Neural progenitor cell (in vitro differentiated cells): Measurements from ENCODE around the gene ADGRV1. TPM values are rescaled to one million over a fixed set of nuclear protein-coding genes. Genes with fewer than 3 reads are reported as not detected.
A peak's percentile ranks its signal among the peaks of the same experiment; 100 is the strongest.

Source experiments
- DNase-seq: peaks from one replicate; pipeline ENCODE4 v3.0.0-alpha.2; 2016; ENCODE audit warnings: low spot score
- H2AFZ ChIP-seq: fragments of 200-600 bp; sonication (generic); replicated peaks from 2 replicates; pipeline ENCODE4 v1.6.1; 2016; ENCODE audit warnings: antibody characterized with exemption
- H3F3A ChIP-seq: fragments of 200-600 bp; sonication (generic); 2 replicates; pipeline ENCODE4 v1.6.1; 2016; ENCODE audit warnings: antibody characterized with exemption, low read depth
- H3K27ac ChIP-seq: fragments of 200-600 bp; sonication (generic); 2 replicates; pipeline ENCODE4 v1.5.1; 2016; ENCODE audit warnings: mild to moderate bottlenecking
- H3K27me3 ChIP-seq: fragments of 200-600 bp; sonication (generic); 2 replicates; pipeline ENCODE4 v1.6.1; 2016; ENCODE audit warnings: mild to moderate bottlenecking, moderate library complexity
- H3K36me3 ChIP-seq: fragments of 200-600 bp; sonication (generic); 2 replicates; pipeline ENCODE4 v1.5.1; 2016
- H3K4me1 ChIP-seq: fragments of 200-600 bp; sonication (generic); 2 replicates; pipeline ENCODE4 v1.6.1; 2016; ENCODE audit warnings: mixed run types
- H3K4me2 ChIP-seq: fragments of 200-600 bp; sonication (generic); 2 replicates; pipeline ENCODE4 v1.6.1; 2016
- H3K4me3 ChIP-seq: fragments of 200-600 bp; sonication (generic); 2 replicates; pipeline ENCODE4 v1.5.1; 2016
- H3K79me2 ChIP-seq: fragments of 200-600 bp; sonication (generic); 2 replicates; pipeline ENCODE4 v1.6.1; 2016; ENCODE audit warnings: low read depth
- H3K9ac ChIP-seq: fragments of 200-600 bp; sonication (generic); 2 replicates; pipeline ENCODE4 v1.6.1; 2016
- H3K9me3 ChIP-seq: fragments of 200-600 bp; sonication (generic); 2 replicates; pipeline ENCODE4 v1.5.1; 2016; ENCODE audit warnings: low read depth
- H4K20me1 ChIP-seq: fragments of 200-600 bp; sonication (generic); 2 replicates; pipeline ENCODE4 v1.6.1; 2016; ENCODE audit warnings: low read depth
- H3K27ac Mint-ChIP-seq: 3 replicates; pipeline ENCODE4 v1.8.0; 2021; ENCODE audit warnings: mixed read lengths
- H3K27me3 Mint-ChIP-seq: 2 replicates; pipeline ENCODE4 v1.8.0; 2022; ENCODE audit warnings: low read depth, mild to moderate bottlenecking, inconsistent platforms, moderate library complexity, mixed read lengths; ENCODE audit not compliant: insufficient read depth
- H3K36me3 Mint-ChIP-seq: 3 replicates; pipeline ENCODE4 v1.8.0; 2021; ENCODE audit warnings: mixed read lengths
- H3K4me1 Mint-ChIP-seq: 3 replicates; pipeline ENCODE4 v1.8.0; 2021; ENCODE audit warnings: mixed read lengths
- H3K4me3 Mint-ChIP-seq: 3 replicates; pipeline ENCODE4 v1.8.0; 2021; ENCODE audit warnings: mild to moderate bottlenecking, moderate library complexity, mixed read lengths
- H3K9me3 Mint-ChIP-seq: 3 replicates; pipeline ENCODE4 v1.8.0; 2020; ENCODE audit warnings: mixed read lengths
- CTCF ChIP-seq: fragments of 200-600 bp; sonication (generic); IDR thresholded peaks from 2 replicates; pipeline ENCODE4 v1.5.1; 2017; ENCODE audit warnings: antibody characterized with exemption, mild to moderate bottlenecking
- EZH2 ChIP-seq: fragments of 200-600 bp; sonication (generic); IDR thresholded peaks from 2 replicates; pipeline ENCODE4 v1.6.1; 2017; ENCODE audit warnings: antibody characterized with exemption, mild to moderate bottlenecking, moderate library complexity
- EZH2phosphoT487 ChIP-seq: fragments of 200-600 bp; sonication (generic); IDR thresholded peaks from 2 replicates; pipeline ENCODE4 v1.6.1; 2017; ENCODE audit warnings: antibody characterized with exemption
- total RNA-seq: library from RNA; depleted of rRNA; stranded (reverse); fragments of >200 nt; gene quantifications from 2 replicates; pipeline ENCODE4 v1.2.3, GENCODE V29; 2015; ENCODE audit warnings: low replicate concordance

ADGRV1 gene
- total RNA-seq, 1 donor from 2014 or later = 151 TPM

- H3K4me1 ChIP-seq = peaks cover 24% of the 10 kb centered on the region
- no peak overlapping the region for H3K4me3 ChIP-seq
- no peaks in the 10 kb centered on the region for H3K9me3 Mint-ChIP-seq
- no peaks in the 10 kb centered on the region for H3K36me3 ChIP-seq
- H2AFZ ChIP-seq = no peak overlapping the region
- TF ChIP-seq CTCF = no peak
- no peak for TF ChIP-seq EZH2
- TF ChIP-seq EZH2phosphoT487 = no peak
- H3K27ac Mint-ChIP-seq = no peak overlapping the region
- no peaks in the 10 kb centered on the region for H4K20me1 ChIP-seq
- H3K27me3 ChIP-seq = no peaks in the 10 kb centered on the region
- H3K4me2 ChIP-seq = peak overlapping the region; percentile 23
- H3K27ac ChIP-seq = no peak overlapping the region
- peaks cover 14% of the 10 kb centered on the region for H3K36me3 Mint-ChIP-seq
- no peaks in the 10 kb centered on the region for H3K27me3 Mint-ChIP-seq
- H3K4me1 Mint-ChIP-seq = peaks cover 16% of the 10 kb centered on the region
- H3K9ac ChIP-seq = no peak overlapping the region
- no peaks in the 10 kb centered on the region for H3K79me2 ChIP-seq
- H3K9me3 ChIP-seq = no peaks in the 10 kb centered on the region
- no peak overlapping the region for H3K4me3 Mint-ChIP-seq
- no peak for DNase-seq
- H3F3A ChIP-seq = no peaks in the 10 kb centered on the region
Measured at GRCh38 chr5:90882448-90882847, 323.9 kb downstream of the ADGRV1 start.

GRCh38 chr5:90885180-90885868 lies 326.7 kb downstream of the ADGRV1 start:
- Mint-ChIP-seq H3K4me3 (no peak overlapping the region), H3K4me1 (peaks cover 6% of the 10 kb centered on the region), H3K27ac (no peak overlapping the region), H3K36me3 (peaks cover 5% of the 10 kb centered on the region), H3K27me3 (no peaks in the 10 kb centered on the region), H3K9me3 (no peaks in the 10 kb centered on the region)
- Histone ChIP-seq H4K20me1 (no peaks in the 10 kb centered on the region), H2AFZ (no peak overlapping the region), H3K9ac (no peak overlapping the region), H3K4me3 (no peak overlapping the region), H3F3A (no peaks in the 10 kb centered on the region), H3K27ac (no peak overlapping the region), H3K9me3 (no peaks in the 10 kb centered on the region), H3K4me1 (peaks cover 35% of the 10 kb centered on the region), H3K27me3 (no peaks in the 10 kb centered on the region), H3K36me3 (no peaks in the 10 kb centered on the region), H3K79me2 (no peaks in the 10 kb centered on the region), H3K4me2 (no peak overlapping the region)
- no peak for TF ChIP-seq EZH2phosphoT487
- no peak for TF ChIP-seq CTCF
- no peak for TF ChIP-seq EZH2
- DNase-seq = no peak

DNA sequence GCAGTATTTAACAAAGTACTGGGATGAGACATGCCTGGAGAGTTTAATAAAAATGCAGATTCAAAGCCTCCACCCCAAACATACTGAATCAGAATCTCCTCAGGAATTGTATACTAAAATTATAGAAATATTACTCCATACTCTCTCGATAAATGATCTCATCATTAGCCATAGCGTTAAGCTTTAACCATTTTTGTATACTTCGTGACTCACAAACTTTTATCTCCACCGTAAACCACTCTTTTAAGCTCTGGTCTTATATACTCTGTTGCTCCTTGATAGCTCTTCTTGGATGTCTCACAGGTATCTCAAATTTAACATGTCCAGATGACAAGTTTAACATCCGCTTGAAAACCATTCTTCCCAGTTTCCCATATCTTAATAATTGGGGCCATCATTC lies 327.8 kb downstream of the ADGRV1 start:
- no peak for TF ChIP-seq EZH2phosphoT487
- TF ChIP-seq EZH2 = no peak
- no peak for TF ChIP-seq CTCF
- Histone ChIP-seq H3K4me1 (peaks cover 33% of the 10 kb centered on the region), H4K20me1 (no peaks in the 10 kb centered on the region), H2AFZ (no peak overlapping the region), H3K27ac (no peak overlapping the region), H3K9me3 (no peaks in the 10 kb centered on the region), H3F3A (no peaks in the 10 kb centered on the region), H3K4me3 (no peak overlapping the region), H3K36me3 (no peaks in the 10 kb centered on the region), H3K4me2 (no peak overlapping the region), H3K9ac (no peak overlapping the region), H3K79me2 (no peaks in the 10 kb centered on the region), H3K27me3 (no peaks in the 10 kb centered on the region)
- Mint-ChIP-seq H3K9me3 (no peaks in the 10 kb centered on the region), H3K36me3 (peaks cover 5% of the 10 kb centered on the region), H3K27ac (no peak overlapping the region), H3K27me3 (no peaks in the 10 kb centered on the region), H3K4me1 (peaks cover 5% of the 10 kb centered on the region), H3K4me3 (no peak overlapping the region)
- no peak for DNase-seq
